ENCODE data around the gene SOX5. TPM values are rescaled to one million over a fixed set of nuclear protein-coding genes. Genes with fewer than 3 reads are reported as not detected.
"Not testable (repeated sequence)": the region's sequence is repeated elsewhere in the genome, so short reads cannot be mapped to it uniquely, and the experiment has no call there.

The SOX5 gene
- total RNA-seq, 1 donor from 2014 or later, result 20.1 TPM

- ATAC-seq (no peak), DNase-seq (no peak)
- TF ChIP-seq, protein P1, sequence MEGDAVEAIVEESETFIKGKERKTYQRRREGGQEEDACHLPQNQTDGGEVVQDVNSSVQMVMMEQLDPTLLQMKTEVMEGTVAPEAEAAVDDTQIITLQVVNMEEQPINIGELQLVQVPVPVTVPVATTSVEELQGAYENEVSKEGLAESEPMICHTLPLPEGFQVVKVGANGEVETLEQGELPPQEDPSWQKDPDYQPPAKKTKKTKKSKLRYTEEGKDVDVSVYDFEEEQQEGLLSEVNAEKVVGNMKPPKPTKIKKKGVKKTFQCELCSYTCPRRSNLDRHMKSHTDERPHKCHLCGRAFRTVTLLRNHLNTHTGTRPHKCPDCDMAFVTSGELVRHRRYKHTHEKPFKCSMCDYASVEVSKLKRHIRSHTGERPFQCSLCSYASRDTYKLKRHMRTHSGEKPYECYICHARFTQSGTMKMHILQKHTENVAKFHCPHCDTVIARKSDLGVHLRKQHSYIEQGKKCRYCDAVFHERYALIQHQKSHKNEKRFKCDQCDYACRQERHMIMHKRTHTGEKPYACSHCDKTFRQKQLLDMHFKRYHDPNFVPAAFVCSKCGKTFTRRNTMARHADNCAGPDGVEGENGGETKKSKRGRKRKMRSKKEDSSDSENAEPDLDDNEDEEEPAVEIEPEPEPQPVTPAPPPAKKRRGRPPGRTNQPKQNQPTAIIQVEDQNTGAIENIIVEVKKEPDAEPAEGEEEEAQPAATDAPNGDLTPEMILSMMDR (IDR thresholded peaks at IDR 0.05), result no peak
- no peak overlapping the region for H3K27ac ChIP-seq
- no peaks in the 10 kb centered on the region for H3K27me3 ChIP-seq
- no peak overlapping the region for H3K4me3 ChIP-seq
- peaks cover 3% of the 10 kb centered on the region for H3K9me3 ChIP-seq
- no peaks in the 10 kb centered on the region for H3K4me1 ChIP-seq
- no peaks in the 10 kb centered on the region for H3K36me3 ChIP-seq
- intact Hi-C loops (cut with DNase I), result no loop called here
These were observed 455.8 kb downstream of the SOX5 start for GRCh38 chr12:23493672-23494071.

DNA sequence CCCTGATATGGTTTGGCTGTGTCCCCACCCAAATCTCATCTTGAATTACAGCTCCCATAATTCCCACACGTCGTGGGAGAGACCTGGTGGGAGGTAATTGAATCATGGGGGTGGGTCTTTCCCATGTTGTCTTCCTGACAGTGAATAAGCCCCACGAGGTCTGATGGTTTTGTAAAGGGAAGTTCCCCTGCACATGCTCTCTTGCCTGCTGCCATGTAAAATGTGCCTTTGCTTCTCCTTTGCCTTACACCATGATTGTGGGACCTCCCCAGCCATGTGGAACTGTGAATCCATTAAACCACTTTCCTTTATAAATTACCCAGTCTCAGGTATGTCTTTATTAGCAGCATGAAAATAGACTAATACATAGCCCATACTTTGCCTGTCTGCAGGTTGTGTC lies 458.4 kb downstream of the SOX5 start:
- H3K9me3 ChIP-seq; H3K27ac ChIP-seq; H3K36me3 ChIP-seq; intact Hi-C loops (cut with DNase I); DNase-seq; H3K4me3 ChIP-seq; H3K27me3 ChIP-seq; ATAC-seq; H3K4me1 ChIP-seq: not testable (repeated sequence)

- no peaks in the 10 kb centered on the region for H3K4me1 ChIP-seq
- intact Hi-C loops (cut with DNase I), result no loop called here
- H3K27me3 ChIP-seq, result no peaks in the 10 kb centered on the region
- no peak for ATAC-seq
- TF ChIP-seq, protein P1 (IDR thresholded peaks at IDR 0.05), result no peak
- H3K9me3 ChIP-seq, result no peaks in the 10 kb centered on the region
- H3K36me3 ChIP-seq, result no peaks in the 10 kb centered on the region
- no peak overlapping the region for H3K4me3 ChIP-seq
- H3K27ac ChIP-seq, result no peak overlapping the region
- no peak for DNase-seq
These were observed 461.3 kb downstream of the SOX5 start for GRCh38 chr12:23488130-23488529.

GRCh38 chr12:23484238-23484637 lies 465.2 kb downstream of the SOX5 start:
- no peaks in the 10 kb centered on the region for H3K9me3 ChIP-seq
- no peaks in the 10 kb centered on the region for H3K27me3 ChIP-seq
- no peak overlapping the region for H3K27ac ChIP-seq
- no peak for ATAC-seq
- TF ChIP-seq, protein P1 (IDR thresholded peaks at IDR 0.05), result no peak
- no peaks in the 10 kb centered on the region for H3K36me3 ChIP-seq
- no peak overlapping the region for H3K4me3 ChIP-seq
- no peak for DNase-seq
- intact Hi-C loops (cut with DNase I), result no loop called here
- no peaks in the 10 kb centered on the region for H3K4me1 ChIP-seq

DNA sequence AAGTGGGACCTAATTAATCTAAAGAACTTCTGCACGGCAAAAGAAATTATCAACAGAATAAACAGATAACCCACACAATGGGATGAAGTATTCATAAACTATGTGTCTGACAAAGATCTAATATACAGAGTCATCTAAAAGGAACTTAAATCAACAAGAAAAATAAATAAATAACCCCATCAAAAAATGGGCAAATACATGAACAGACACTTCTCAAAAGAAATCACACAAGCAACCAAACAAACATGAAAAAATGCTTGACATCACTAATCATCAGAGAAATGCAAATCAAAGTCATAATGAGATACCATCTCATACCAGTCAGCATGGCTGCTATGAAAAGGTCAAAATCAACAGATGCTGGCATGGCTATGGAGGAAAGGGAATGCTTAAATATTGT lies 466.9 kb downstream of the SOX5 start:
- DNase-seq (no peak), ATAC-seq (no peak)
- Histone ChIP-seq H3K4me1 (no peaks in the 10 kb centered on the region), H3K27ac (no peak overlapping the region), H3K4me3 (no peak overlapping the region), H3K36me3 (no peaks in the 10 kb centered on the region), H3K9me3 (no peaks in the 10 kb centered on the region), H3K27me3 (no peaks in the 10 kb centered on the region)
- intact Hi-C loops (cut with DNase I), result no loop called here
- TF ChIP-seq, protein P1 (IDR thresholded peaks at IDR 0.05), result no peak

All from upper lobe of right lung (tissue), 1 donor.